HFFc6 (cell line): Measurements from ENCODE around the gene LENG8. TPM values are rescaled to one million over a fixed set of nuclear protein-coding genes. Genes with fewer than 3 reads are reported as not detected.

Experiments
- DNase-seq: peaks from one replicate; pipeline ENCODE4 v3.0.0-alpha.2; 2018
- H3K27ac Mint-ChIP-seq: 2 replicates; pipeline ENCODE4 v1.8.0; 2020; ENCODE audit warnings: mild to moderate bottlenecking, mixed read lengths
- H3K27me3 Mint-ChIP-seq: 2 replicates; pipeline ENCODE4 v1.8.0; 2021; ENCODE audit warnings: mild to moderate bottlenecking, moderate library complexity, mixed read lengths; ENCODE audit not compliant: insufficient read depth
- H3K36me3 Mint-ChIP-seq: 2 replicates; pipeline ENCODE4 v1.8.0; 2021; ENCODE audit warnings: low read depth, mixed read lengths
- H3K4me1 Mint-ChIP-seq: 2 replicates; pipeline ENCODE4 v1.8.0; 2020; ENCODE audit warnings: low read depth, mixed read lengths
- H3K4me3 Mint-ChIP-seq: 2 replicates; pipeline ENCODE4 v1.8.0; 2020; ENCODE audit warnings: mild to moderate bottlenecking, moderate library complexity, mixed read lengths
- H3K9me3 Mint-ChIP-seq: 2 replicates; pipeline ENCODE4 v1.8.0; 2020; ENCODE audit warnings: mild to moderate bottlenecking, mixed read lengths
- CTCF ChIP-seq: fragments of 200-600 bp; sonication (generic); IDR thresholded peaks from 2 replicates; pipeline ENCODE4 v1.5.0; 2021; ENCODE audit warnings: antibody characterized with exemption, mild to moderate bottlenecking
- total RNA-seq, 6 experiments: library from RNA; stranded (reverse); fragmentation: NEBNext Ultra II Directional; extraction: Animal tissue kit (Norgen Biotek cat#: 25700); gene quantifications; 2 replicates in 1 of 6; 3 replicates in 5 of 6; pipeline ENCODE4 v1.2.3, GENCODE V29; 2021

The LENG8 gene
- total RNA-seq, 6 experiments from 2014 or later, result 70.7 to 76.5 (median 74.0) TPM

GRCh38 chr19:54420068-54420382 is 29.0 kb upstream of the LENG8 start:
- Mint-ChIP-seq H3K27me3 (peaks cover 12% of the 10 kb centered on the region), H3K27ac (no peak overlapping the region), H3K36me3 (0 out of 2 replicates have a peak, but pooled peaks cover 4% of the 10 kb centered on the region), H3K4me1 (peaks cover 5% of the 10 kb centered on the region; the same call in 1 of the 2 replicates), H3K4me3 (no peak overlapping the region), H3K9me3 (peaks cover 5% of the 10 kb centered on the region)
- TF ChIP-seq CTCF, result no peak
- no peak for DNase-seq

- Mint-ChIP-seq H3K27me3 (peaks cover 12% of the 10 kb centered on the region), H3K27ac (no peak overlapping the region), H3K4me1 (peaks cover 5% of the 10 kb centered on the region; the same call in 1 of the 2 replicates), H3K9me3 (peaks cover 5% of the 10 kb centered on the region), H3K36me3 (0 out of 2 replicates have a peak, but pooled peaks cover 4% of the 10 kb centered on the region), H3K4me3 (no peak overlapping the region)
- DNase-seq, result no peak
- TF ChIP-seq CTCF, result no peak
Measured at GRCh38 chr19:54420383-54421168, 28.4 kb upstream of the LENG8 start.

GRCh38 chr19:54421169-54421516 is 27.9 kb upstream of the LENG8 start:
- Mint-ChIP-seq H3K4me3 (no peak overlapping the region), H3K4me1 (peaks cover 5% of the 10 kb centered on the region; the same call in 1 of the 2 replicates), H3K36me3 (0 out of 2 replicates have a peak, but pooled peaks cover 4% of the 10 kb centered on the region), H3K9me3 (peaks cover 5% of the 10 kb centered on the region), H3K27ac (no peak overlapping the region), H3K27me3 (peaks cover 13% of the 10 kb centered on the region)
- no peak for TF ChIP-seq CTCF
- no peak for DNase-seq

GRCh38 chr19:54421521-54421920 is 27.5 kb upstream of the LENG8 start:
- Mint-ChIP-seq H3K36me3 (0 out of 2 replicates have a peak, but pooled peaks cover 4% of the 10 kb centered on the region), H3K27me3 (peaks cover 15% of the 10 kb centered on the region), H3K4me1 (peaks cover 5% of the 10 kb centered on the region; the same call in 1 of the 2 replicates), H3K27ac (no peak overlapping the region), H3K9me3 (peaks cover 5% of the 10 kb centered on the region), H3K4me3 (no peak overlapping the region)
- DNase-seq, result no peak
- TF ChIP-seq CTCF, result no peak

- H3K27ac Mint-ChIP-seq, result no peak overlapping the region
- peaks cover 16% of the 10 kb centered on the region for H3K27me3 Mint-ChIP-seq
- H3K9me3 Mint-ChIP-seq, result peaks cover 2% of the 10 kb centered on the region
- H3K36me3 Mint-ChIP-seq, result 0 out of 2 replicates have a peak, but pooled peaks cover 2% of the 10 kb centered on the region
- no peak overlapping the region for H3K4me3 Mint-ChIP-seq
- DNase-seq, result no peak
- no peak for TF ChIP-seq CTCF
- peaks cover 5% of the 10 kb centered on the region; the same call in 1 of the 2 replicates for H3K4me1 Mint-ChIP-seq
Measured at GRCh38 chr19:54422136-54422535, 26.9 kb upstream of the LENG8 start.
